Measurements from ENCODE around the gene TRABD2B. TPM values are rescaled to one million over a fixed set of nuclear protein-coding genes. Genes with fewer than 3 reads are reported as not detected.

Gene TRABD2B
- total and polyA plus RNA-seq, 2 of the 13 experiments (the other 11 are each of a cell fraction or from before 2014, with no cell fraction given): 0.04 TPM; not detected in 1

- TF ChIP-seq ZFP91 (CRISPR knock-in tag; IDR thresholded peaks at IDR 0.05; ENCODE audit: borderline replicate concordance): no peak; the same call in 1 of the 2 replicates
- TF ChIP-seq, protein P1, sequence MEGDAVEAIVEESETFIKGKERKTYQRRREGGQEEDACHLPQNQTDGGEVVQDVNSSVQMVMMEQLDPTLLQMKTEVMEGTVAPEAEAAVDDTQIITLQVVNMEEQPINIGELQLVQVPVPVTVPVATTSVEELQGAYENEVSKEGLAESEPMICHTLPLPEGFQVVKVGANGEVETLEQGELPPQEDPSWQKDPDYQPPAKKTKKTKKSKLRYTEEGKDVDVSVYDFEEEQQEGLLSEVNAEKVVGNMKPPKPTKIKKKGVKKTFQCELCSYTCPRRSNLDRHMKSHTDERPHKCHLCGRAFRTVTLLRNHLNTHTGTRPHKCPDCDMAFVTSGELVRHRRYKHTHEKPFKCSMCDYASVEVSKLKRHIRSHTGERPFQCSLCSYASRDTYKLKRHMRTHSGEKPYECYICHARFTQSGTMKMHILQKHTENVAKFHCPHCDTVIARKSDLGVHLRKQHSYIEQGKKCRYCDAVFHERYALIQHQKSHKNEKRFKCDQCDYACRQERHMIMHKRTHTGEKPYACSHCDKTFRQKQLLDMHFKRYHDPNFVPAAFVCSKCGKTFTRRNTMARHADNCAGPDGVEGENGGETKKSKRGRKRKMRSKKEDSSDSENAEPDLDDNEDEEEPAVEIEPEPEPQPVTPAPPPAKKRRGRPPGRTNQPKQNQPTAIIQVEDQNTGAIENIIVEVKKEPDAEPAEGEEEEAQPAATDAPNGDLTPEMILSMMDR (CRISPR knock-in tag; IDR thresholded peaks at IDR 0.05): no peak
- no peak for TF ChIP-seq NR2F6 (IDR thresholded peaks at IDR 0.05)
- 0 out of 2 replicates have a peak, but pooled peaks have one; percentile 20 for TF ChIP-seq NR2F6 (CRISPR knock-in tag; IDR thresholded peaks at IDR 0.05)
- TF ChIP-seq HNF4A (CRISPR knock-in tag; IDR thresholded peaks at IDR 0.05): peak; percentile 15; the same call in 1 of the 2 replicates
- TF ChIP-seq NR3C1 (CRISPR knock-in tag; IDR thresholded peaks at IDR 0.05): no peak
- TF ChIP-seq RORA (CRISPR knock-in tag; IDR thresholded peaks at IDR 0.05): no peak
- 0 out of 2 replicates have a peak, but pooled peaks have one; percentile 41 for TF ChIP-seq HDAC1 (CRISPR knock-in tag; IDR thresholded peaks at IDR 0.05)
- TF ChIP-seq ZNF503 (CRISPR knock-in tag; IDR thresholded peaks at IDR 0.05): no peak
- TF ChIP-seq MZF1 (CRISPR knock-in tag; IDR thresholded peaks at IDR 0.05; ENCODE audit: borderline replicate concordance): no peak
- TF ChIP-seq ZNF652 (CRISPR knock-in tag; IDR thresholded peaks at IDR 0.05; ENCODE audit: borderline replicate concordance, low read depth): no peak
- no peak for TF ChIP-seq ZNF468 (CRISPR knock-in tag; IDR thresholded peaks at IDR 0.05)
- TF ChIP-seq ZNF350 (CRISPR knock-in tag; IDR thresholded peaks at IDR 0.05; ENCODE audit: borderline replicate concordance, low read depth): peak; percentile 54; the same call in 1 of the 2 replicates
- TF ChIP-seq JUND (CRISPR knock-in tag; IDR thresholded peaks at IDR 0.05): peak; percentile 57; the same call in 1 of the 2 replicates
- TF ChIP-seq KLF11 (CRISPR knock-in tag; IDR thresholded peaks at IDR 0.05): no peak
- TF ChIP-seq GPN1 (CRISPR knock-in tag; IDR thresholded peaks at IDR 0.05; ENCODE audit: borderline replicate concordance): no peak
- no peak for TF ChIP-seq NFKB2 (CRISPR knock-in tag; IDR thresholded peaks at IDR 0.05; ENCODE audit: borderline replicate concordance)
- no peak for TF ChIP-seq PRMT3 (CRISPR knock-in tag; IDR thresholded peaks at IDR 0.05; ENCODE audit: borderline replicate concordance, low read depth)
- TF ChIP-seq NFE2 (CRISPR knock-in tag; IDR thresholded peaks at IDR 0.05): no peak
- TF ChIP-seq, protein P2, sequence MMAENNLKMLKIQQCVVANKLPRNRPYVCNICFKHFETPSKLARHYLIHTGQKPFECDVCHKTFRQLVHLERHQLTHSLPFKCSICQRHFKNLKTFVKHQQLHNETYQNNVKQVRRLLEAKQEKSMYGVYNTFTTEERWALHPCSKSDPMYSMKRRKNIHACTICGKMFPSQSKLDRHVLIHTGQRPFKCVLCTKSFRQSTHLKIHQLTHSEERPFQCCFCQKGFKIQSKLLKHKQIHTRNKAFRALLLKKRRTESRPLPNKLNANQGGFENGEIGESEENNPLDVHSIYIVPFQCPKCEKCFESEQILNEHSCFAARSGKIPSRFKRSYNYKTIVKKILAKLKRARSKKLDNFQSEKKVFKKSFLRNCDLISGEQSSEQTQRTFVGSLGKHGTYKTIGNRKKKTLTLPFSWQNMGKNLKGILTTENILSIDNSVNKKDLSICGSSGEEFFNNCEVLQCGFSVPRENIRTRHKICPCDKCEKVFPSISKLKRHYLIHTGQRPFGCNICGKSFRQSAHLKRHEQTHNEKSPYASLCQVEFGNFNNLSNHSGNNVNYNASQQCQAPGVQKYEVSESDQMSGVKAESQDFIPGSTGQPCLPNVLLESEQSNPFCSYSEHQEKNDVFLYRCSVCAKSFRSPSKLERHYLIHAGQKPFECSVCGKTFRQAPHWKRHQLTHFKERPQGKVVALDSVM (CRISPR knock-in tag; IDR thresholded peaks at IDR 0.05): no peak
- no peak for TF ChIP-seq ZSCAN12 (CRISPR knock-in tag; IDR thresholded peaks at IDR 0.05)
- no peak for TF ChIP-seq ETV6 (CRISPR knock-in tag; conservative IDR thresholded peaks at IDR 0.05)
- no peak for TF ChIP-seq CBX1 (IDR thresholded peaks at IDR 0.05; ENCODE audit: low read depth)
- no peak for TF ChIP-seq ZNF24 (IDR thresholded peaks at IDR 0.05)
- TF ChIP-seq ZNF234 (CRISPR knock-in tag; conservative IDR thresholded peaks at IDR 0.05): no peak
Observed at GRCh38 chr1:47871799-47872353, 125.3 kb downstream of the TRABD2B start (continued).
